Liver (tissue), 3 donors: ENCODE data around the gene OR2Z1.

Experiments used
- ATF3 ChIP-seq: IDR thresholded peaks from 2 replicates; pipeline ENCODE4 v1.6.1; 2016; ENCODE audit warnings: antibody characterized with exemption
- CTCF ChIP-seq: fragments of 150-350 bp; IDR thresholded peaks from 2 replicates; pipeline ENCODE4 v1.5.1; 2017; ENCODE audit warnings: improper control_type of control experiment, low read depth, low read length; ENCODE audit not compliant: missing input control
- FOXA1 ChIP-seq: IDR thresholded peaks from 2 replicates; pipeline ENCODE4 v1.6.1; 2016; ENCODE audit warnings: antibody characterized with exemption
- GABPA ChIP-seq, 2 donors: IDR thresholded peaks in 1 of 2; conservative IDR thresholded peaks in 1 of 2; 2 replicates each; pipeline ENCODE4 v1.6.1; 2016; ENCODE audit warnings: antibody characterized with exemption in 2 of 2, mild to moderate bottlenecking in 1 of 2, moderate library complexity in 1 of 2
- JUND ChIP-seq, 2 donors: IDR thresholded peaks; 2 replicates each; pipeline ENCODE4 v1.6.1; 2016; ENCODE audit warnings: antibody characterized with exemption in 2 of 2
- MAX ChIP-seq: IDR thresholded peaks from 2 replicates; pipeline ENCODE4 v1.6.1; 2016; ENCODE audit warnings: antibody characterized with exemption
- NR2F2 ChIP-seq: IDR thresholded peaks from 2 replicates; pipeline ENCODE4 v1.6.1; 2016; ENCODE audit warnings: antibody characterized with exemption
- RAD21 ChIP-seq, 2 donors: IDR thresholded peaks; 2 replicates each; pipeline ENCODE4 v1.6.1; 2016; ENCODE audit warnings: antibody characterized with exemption in 2 of 2, mild to moderate bottlenecking in 2 of 2
- REST ChIP-seq: IDR thresholded peaks from 2 replicates; pipeline ENCODE4 v1.6.1; 2016; ENCODE audit warnings: antibody characterized with exemption, mild to moderate bottlenecking
- RXRA ChIP-seq, 2 donors: IDR thresholded peaks; 2 replicates each; pipeline ENCODE4 v1.6.1; 2017 to 2018; ENCODE audit warnings: antibody characterized with exemption in 2 of 2, mild to moderate bottlenecking in 1 of 2
- SP1 ChIP-seq: IDR thresholded peaks from 2 replicates; pipeline ENCODE4 v1.6.1; 2018; ENCODE audit warnings: antibody characterized with exemption, mild to moderate bottlenecking
- TAF1 ChIP-seq: conservative IDR thresholded peaks from 2 replicates; pipeline ENCODE4 v1.6.1; 2016; ENCODE audit warnings: antibody characterized with exemption, mild to moderate bottlenecking
- ZBTB33 ChIP-seq: IDR thresholded peaks from 2 replicates; pipeline ENCODE4 v1.6.1; 2016; ENCODE audit warnings: antibody characterized with exemption
- donor health status: healthy.
- donor health status: healthy.

GRCh38 chr19:8690753-8691539, 30.5 kb upstream of the OR2Z1 start:
- TF ChIP-seq REST, result no peak
- no peak for TF ChIP-seq CTCF
- no peak for TF ChIP-seq MAX
- TF ChIP-seq RXRA (IDR thresholded peaks at IDR 0.05), result no peak
- TF ChIP-seq GABPA (IDR thresholded peaks at IDR 0.05 in 1 of 2, conservative IDR thresholded peaks at IDR 0.05 in 1 of 2), result no peak
- no peak for TF ChIP-seq ATF3
- no peak for TF ChIP-seq FOXA1
- TF ChIP-seq NR2F2, result no peak
- TF ChIP-seq SP1, result no peak
- TF ChIP-seq JUND (IDR thresholded peaks at IDR 0.05), result no peak
- no peak for TF ChIP-seq TAF1
- TF ChIP-seq RAD21 (IDR thresholded peaks at IDR 0.05), result no peak
- no peak for TF ChIP-seq ZBTB33
